H9 (cell line): ENCODE measurements around the gene MUSTN1. TPM values are rescaled to one million over a fixed set of nuclear protein-coding genes. Genes with fewer than 3 reads are reported as not detected.
A peak's percentile ranks its signal among the peaks of the same experiment; 100 is the strongest.

Experiments
- DNase-seq: peaks from one replicate; pipeline ENCODE4 v3.0.0-alpha.2; 2017
- H2AFZ ChIP-seq: one replicate; pipeline ENCODE4 v1.6.1; 2013; ENCODE audit warnings: mild to moderate bottlenecking, low read length, control low read depth, moderate library complexity
- H2AK5ac ChIP-seq: 2 replicates; pipeline ENCODE4 v1.6.1; 2013; ENCODE audit warnings: low read length, control low read depth, mixed read lengths; ENCODE audit not compliant: insufficient read length
- H2BK120ac ChIP-seq: one replicate; pipeline ENCODE4 v1.6.1; 2013; ENCODE audit warnings: low read depth, mild to moderate bottlenecking, low read length, control low read depth, inconsistent platforms; ENCODE audit not compliant: poor library complexity, severe bottlenecking
- H2BK12ac ChIP-seq: 2 replicates; pipeline ENCODE4 v1.6.1; 2013; ENCODE audit warnings: low read length, control low read depth, mixed read lengths, low read depth; ENCODE audit not compliant: insufficient read length
- H2BK15ac ChIP-seq: 2 replicates; pipeline ENCODE4 v1.6.1; 2013; ENCODE audit warnings: low read depth, low read length, control low read depth
- H2BK20ac ChIP-seq: one replicate; pipeline ENCODE4 v1.6.1; 2013; ENCODE audit warnings: low read depth, mild to moderate bottlenecking, low read length, control low read depth, inconsistent platforms; ENCODE audit not compliant: poor library complexity, severe bottlenecking
- H2BK5ac ChIP-seq: 2 replicates; pipeline ENCODE4 v1.6.1; 2013; ENCODE audit warnings: low read length, control low read depth, mixed read lengths; ENCODE audit not compliant: insufficient read length
- H3K14ac ChIP-seq: 2 replicates; pipeline ENCODE4 v1.6.1; 2013; ENCODE audit warnings: low read length, control low read depth; ENCODE audit not compliant: insufficient read depth
- H3K18ac ChIP-seq: 2 replicates; pipeline ENCODE4 v1.6.1; 2013; ENCODE audit warnings: low read depth, mild to moderate bottlenecking, mixed read lengths, low read length, control low read depth; ENCODE audit not compliant: insufficient read length
- H3K23ac ChIP-seq: 2 replicates; pipeline ENCODE4 v1.6.1; 2013; ENCODE audit warnings: low read length, control low read depth, mixed read lengths, low read depth; ENCODE audit not compliant: insufficient read length
- H3K23me2 ChIP-seq: 2 replicates; pipeline ENCODE4 v1.6.1; 2013; ENCODE audit warnings: low read depth, mild to moderate bottlenecking, mixed read lengths, low read length, control low read depth; ENCODE audit not compliant: insufficient read length, poor library complexity, severe bottlenecking
- H3K27ac ChIP-seq: 2 replicates; pipeline ENCODE4 v1.5.1; 2013; ENCODE audit warnings: low read length, control low read depth, mixed read lengths, low read depth; ENCODE audit not compliant: insufficient read length
- H3K27me3 ChIP-seq: 2 replicates; pipeline ENCODE4 v1.6.1; 2013; ENCODE audit warnings: low read length, control low read depth, inconsistent platforms; ENCODE audit not compliant: insufficient read depth
- H3K4ac ChIP-seq: 2 replicates; pipeline ENCODE4 v1.6.1; 2013; ENCODE audit warnings: low read depth, mild to moderate bottlenecking, control low read depth, inconsistent platforms, low read length, moderate library complexity
- H3K4me1 ChIP-seq: 2 replicates; pipeline ENCODE4 v1.6.1; 2013; ENCODE audit warnings: low read length, control low read depth, inconsistent platforms; ENCODE audit not compliant: insufficient read depth
- H3K4me2 ChIP-seq: 2 replicates; pipeline ENCODE4 v1.6.1; 2013; ENCODE audit warnings: low read length, control low read depth, mixed read lengths; ENCODE audit not compliant: insufficient read length, insufficient read depth
- H3K56ac ChIP-seq: 2 replicates; pipeline ENCODE4 v1.6.1; 2013; ENCODE audit warnings: low read depth, mild to moderate bottlenecking, mixed read lengths, low read length, control low read depth; ENCODE audit not compliant: insufficient read length
- H3K79me1 ChIP-seq: 2 replicates; pipeline ENCODE4 v1.6.1; 2013; ENCODE audit warnings: low read depth, mild to moderate bottlenecking, moderate library complexity, low read length, control low read depth, inconsistent platforms; ENCODE audit not compliant: insufficient read depth, poor library complexity, severe bottlenecking
- H3K79me2 ChIP-seq: 2 replicates; pipeline ENCODE4 v1.6.1; 2013; ENCODE audit warnings: low read length, control low read depth, inconsistent platforms; ENCODE audit not compliant: insufficient read depth
- H3K9ac ChIP-seq: 2 replicates; pipeline ENCODE4 v1.6.1; 2013; ENCODE audit warnings: low read length, control low read depth, mixed read lengths; ENCODE audit not compliant: insufficient read length; ENCODE audit errors: extremely low read depth
- H3K9me3 ChIP-seq: one replicate; pipeline ENCODE4 v1.6.1; 2013; ENCODE audit warnings: low read depth, low read length, inconsistent platforms; ENCODE audit not compliant: control insufficient read depth
- H3T11ph ChIP-seq: one replicate; pipeline ENCODE4 v1.6.1; 2013; ENCODE audit warnings: mild to moderate bottlenecking, low read length, control low read depth, inconsistent platforms
- H4K20me1 ChIP-seq: one replicate; pipeline ENCODE4 v1.6.1; 2013; ENCODE audit not compliant: control insufficient read depth, insufficient read length, insufficient read depth
- H4K5ac ChIP-seq: 2 replicates; pipeline ENCODE4 v1.6.1; 2013; ENCODE audit warnings: low read depth, mild to moderate bottlenecking, mixed read lengths, low read length, control low read depth; ENCODE audit not compliant: insufficient read length
- H4K8ac ChIP-seq: replicated peaks from 2 replicates; pipeline ENCODE4 v1.6.1; 2013; ENCODE audit warnings: low read length, control low read depth, mixed read lengths, low read depth; ENCODE audit not compliant: insufficient read length
- H4K91ac ChIP-seq: 2 replicates; pipeline ENCODE4 v1.6.1; 2013; ENCODE audit warnings: low read depth, mild to moderate bottlenecking, moderate library complexity, mixed read lengths, low read length, control low read depth; ENCODE audit not compliant: insufficient read length
- H3K27ac Mint-ChIP-seq, 3 experiments: 2 replicates in 2 of 3; 3 replicates in 1 of 3; pipeline ENCODE4 v1.8.0; 2020 to 2021; ENCODE audit warnings: mixed read lengths in 3 of 3, mild to moderate bottlenecking in 1 of 3, moderate library complexity in 1 of 3
- H3K27me3 Mint-ChIP-seq: 2 replicates; pipeline ENCODE4 v1.8.0; 2021; ENCODE audit warnings: low read depth, mild to moderate bottlenecking, moderate library complexity, mixed read lengths
- H3K36me3 Mint-ChIP-seq, 3 experiments: 2 replicates in 2 of 3; 3 replicates in 1 of 3; pipeline ENCODE4 v1.8.0; 2020 to 2021; ENCODE audit warnings: low read depth in 3 of 3, mixed read lengths in 3 of 3; ENCODE audit not compliant: insufficient read depth in 1 of 3
- H3K4me1 Mint-ChIP-seq, 2 experiments: 2 replicates each; pipeline ENCODE4 v1.8.0; 2020; ENCODE audit warnings: mixed read lengths in 2 of 2
- H3K4me3 Mint-ChIP-seq, 2 experiments: 2 replicates in 1 of 2; 3 replicates in 1 of 2; pipeline ENCODE4 v1.8.0; 2020 to 2021; ENCODE audit warnings: mild to moderate bottlenecking in 2 of 2, mixed read lengths in 2 of 2, moderate library complexity in 1 of 2
- H3K9me3 Mint-ChIP-seq, 2 experiments: 2 replicates in 1 of 2; 3 replicates in 1 of 2; pipeline ENCODE4 v1.8.0; 2020; ENCODE audit warnings: mild to moderate bottlenecking in 2 of 2, mixed read lengths in 2 of 2, moderate library complexity in 1 of 2
- CTCF ChIP-seq: fragments of 200-600 bp; sonication (generic); conservative IDR thresholded peaks from 3 replicates; pipeline ENCODE4 v1.8.0; 2021; ENCODE audit warnings: antibody characterized with exemption, mild to moderate bottlenecking
- WGBS: extraction: QIAGEN DNeasy Blood & Tissue Kit; methylation state at CpG from one replicate; pipeline ENCODE4 v1.1.7; 2013; ENCODE audit warnings: missing lambda C conversion rate, low lambda C conversion rate, mixed read lengths; ENCODE audit not compliant: insufficient read length; ENCODE audit errors: extremely low coverage; 5-methylcytosine and 5-hydroxymethylcytosine counted together
- total RNA-seq: library from RNA; stranded (reverse); gene quantifications from 2 replicates; pipeline ENCODE4 v1.2.1, GENCODE V29; 2021

MUSTN1 gene
- total RNA-seq, 1 experiment from 2014 or later = 0.72 TPM

GRCh38 chr3:52798978-52799476, 35.8 kb downstream of the MUSTN1 start:
- Histone ChIP-seq H3K4me1 (no peaks in the 10 kb centered on the region), H3K27ac (no peak overlapping the region), H3T11ph (no peak overlapping the region), H4K8ac (no peak overlapping the region), H3K23me2 (no peaks in the 10 kb centered on the region), H3K4ac (no peak overlapping the region), H3K9me3 (no peaks in the 10 kb centered on the region), H4K20me1 (no peaks in the 10 kb centered on the region), H2BK120ac (no peak overlapping the region), H2BK12ac (no peak overlapping the region), H3K56ac (no peak overlapping the region), H4K5ac (no peak overlapping the region), H2AK5ac (no peak overlapping the region), H3K9ac (no peak overlapping the region), H3K79me1 (no peaks in the 10 kb centered on the region), H2AFZ (no peak overlapping the region), H2BK15ac (no peak overlapping the region), H2BK20ac (no peak overlapping the region), H3K23ac (no peak overlapping the region), H3K18ac (no peak overlapping the region), H3K27me3 (no peaks in the 10 kb centered on the region), H4K91ac (no peak overlapping the region), H2BK5ac (no peak overlapping the region), H3K4me2 (no peak overlapping the region), H3K79me2 (no peaks in the 10 kb centered on the region), H3K14ac (no peak overlapping the region)
- H3K27ac Mint-ChIP-seq = peak overlapping the region in 1 of 3 experiments; percentile 75; a peak in 2 of 7 replicates
- H3K36me3 Mint-ChIP-seq = no peaks in the 10 kb centered on the region
- H3K9me3 Mint-ChIP-seq = no peaks in the 10 kb centered on the region
- peaks cover 6 to 8% of the 10 kb centered on the region in 2 experiments; a peak in 3 of 4 replicates for H3K4me1 Mint-ChIP-seq
- 0 out of 2 replicates have a peak, but pooled peaks cover 2% of the 10 kb centered on the region for H3K27me3 Mint-ChIP-seq
- no peak overlapping the region for H3K4me3 Mint-ChIP-seq
- no CpG with 5 or more reads among the region's 14 CpGs for WGBS
- peak; percentile 85 for TF ChIP-seq CTCF
- peak; percentile 79 for DNase-seq
